Femur (tissue), 1 donor: Measurements from ENCODE around the gene KRTAP5-5.
"Not testable (repeated sequence)": the region's sequence is repeated elsewhere in the genome, so short reads cannot be mapped to it uniquely, and the experiment has no call there.

Experiments used
- DNase-seq: peaks from one replicate; pipeline ENCODE4 v3.0.0-alpha.2; 2017

Gene KRTAP5-5

GRCh38 chr11:1660111-1660867 lies 30.7 kb downstream of the KRTAP5-5 start:
- DNase-seq, result no peak

- DNase-seq, result not testable (repeated sequence)
These were observed 32.1 kb downstream of the KRTAP5-5 start for GRCh38 chr11:1661454-1662269.

- not testable (repeated sequence) for DNase-seq
These were observed 33.2 kb downstream of the KRTAP5-5 start for GRCh38 chr11:1662699-1663283.

GRCh38 chr11:1665313-1665712 lies 35.7 kb downstream of the KRTAP5-5 start:
- no peak for DNase-seq

GRCh38 chr11:1667121-1667850 lies 37.7 kb downstream of the KRTAP5-5 start:
- DNase-seq, result no peak

- DNase-seq, result no peak
These were observed 38.3 kb downstream of the KRTAP5-5 start for GRCh38 chr11:1667906-1668305.

- DNase-seq, result no peak
These were observed 39.4 kb downstream of the KRTAP5-5 start for GRCh38 chr11:1668911-1669473.

- peak; percentile 89 for DNase-seq
These were observed 40.1 kb downstream of the KRTAP5-5 start for GRCh38 chr11:1669546-1670218.

- not testable (repeated sequence) for DNase-seq
These were observed 40.9 kb downstream of the KRTAP5-5 start for GRCh38 chr11:1670457-1670856.

- no peak for DNase-seq
These were observed 41.4 kb downstream of the KRTAP5-5 start for GRCh38 chr11:1670905-1671371.

- DNase-seq, result no peak
These were observed 42.1 kb downstream of the KRTAP5-5 start for GRCh38 chr11:1671658-1672057.

- peak; percentile 45 for DNase-seq
These were observed 43.2 kb downstream of the KRTAP5-5 start for GRCh38 chr11:1672613-1673350.

- DNase-seq, result no peak
These were observed 44.0 kb downstream of the KRTAP5-5 start for GRCh38 chr11:1673446-1674172.

- DNase-seq, result no peak
These were observed 44.9 kb downstream of the KRTAP5-5 start for GRCh38 chr11:1674173-1675131.

- no peak for DNase-seq
These were observed 46.1 kb downstream of the KRTAP5-5 start for GRCh38 chr11:1675536-1676228.

GRCh38 chr11:1676229-1676740 lies 46.7 kb downstream of the KRTAP5-5 start:
- no peak for DNase-seq

- DNase-seq, result no peak
These were observed 50.3 kb downstream of the KRTAP5-5 start for GRCh38 chr11:1679881-1680280.
